Effector memory CD4-positive, alpha-beta T cell (primary cell): ENCODE data around the gene PLA2G4E.

Experiments
- DNase-seq, 3 donors: peaks; one replicate each; pipeline ENCODE4 v3.0.0-alpha.2; 2020
- H3K27ac ChIP-seq: 2 replicates; pipeline ENCODE4 v1.7.0; 2013; ENCODE audit warnings: mild to moderate bottlenecking, low read length, moderate library complexity; ENCODE audit not compliant: insufficient read depth, poor library complexity, severe bottlenecking
- H3K27me3 ChIP-seq: replicated peaks from 2 replicates; pipeline ENCODE4 v1.7.0; 2013; ENCODE audit warnings: mild to moderate bottlenecking, low read length; ENCODE audit not compliant: insufficient read depth, control insufficient read depth, poor library complexity, severe bottlenecking
- H3K36me3 ChIP-seq: 2 replicates; pipeline ENCODE4 v1.7.0; 2013; ENCODE audit warnings: mild to moderate bottlenecking, low read length, moderate library complexity; ENCODE audit not compliant: control insufficient read depth, insufficient read depth
- H3K4me1 ChIP-seq: 2 replicates; pipeline ENCODE4 v1.7.0; 2013; ENCODE audit warnings: low read length, mild to moderate bottlenecking; ENCODE audit not compliant: control insufficient read depth, insufficient read depth, poor library complexity, severe bottlenecking
- H3K4me3 ChIP-seq: 2 replicates; pipeline ENCODE4 v1.7.0; 2013; ENCODE audit warnings: low read length, low read depth, mild to moderate bottlenecking; ENCODE audit not compliant: insufficient read depth, poor library complexity, severe bottlenecking
- H3K9me3 ChIP-seq: 2 replicates; pipeline ENCODE4 v1.7.0; 2013; ENCODE audit warnings: mild to moderate bottlenecking, low read length, moderate library complexity; ENCODE audit not compliant: control insufficient read depth

The PLA2G4E gene

GRCh38 chr15:41987246-41987924 is 33.5 kb downstream of the PLA2G4E start:
- no peak overlapping the region for H3K4me3 ChIP-seq
- no peak for DNase-seq
- H3K36me3 ChIP-seq: no peaks in the 10 kb centered on the region
- no peaks in the 10 kb centered on the region for H3K27me3 ChIP-seq
- no peaks in the 10 kb centered on the region for H3K4me1 ChIP-seq
- H3K9me3 ChIP-seq: no peaks in the 10 kb centered on the region
- no peak overlapping the region for H3K27ac ChIP-seq

GRCh38 chr15:41985236-41986160 is 35.3 kb downstream of the PLA2G4E start:
- DNase-seq: no peak
- H3K4me3 ChIP-seq: no peak overlapping the region
- H3K9me3 ChIP-seq: no peaks in the 10 kb centered on the region
- H3K36me3 ChIP-seq: no peaks in the 10 kb centered on the region
- no peak overlapping the region for H3K27ac ChIP-seq
- no peaks in the 10 kb centered on the region for H3K4me1 ChIP-seq
- H3K27me3 ChIP-seq: no peaks in the 10 kb centered on the region

GRCh38 chr15:41984622-41985021 is 36.2 kb downstream of the PLA2G4E start:
- H3K4me3 ChIP-seq: no peak overlapping the region
- H3K36me3 ChIP-seq: no peaks in the 10 kb centered on the region
- no peak for DNase-seq
- H3K4me1 ChIP-seq: no peaks in the 10 kb centered on the region
- no peaks in the 10 kb centered on the region for H3K9me3 ChIP-seq
- no peak overlapping the region for H3K27ac ChIP-seq
- no peaks in the 10 kb centered on the region for H3K27me3 ChIP-seq

GRCh38 chr15:41983621-41984571 is 36.9 kb downstream of the PLA2G4E start:
- H3K27me3 ChIP-seq: no peaks in the 10 kb centered on the region
- no peaks in the 10 kb centered on the region for H3K9me3 ChIP-seq
- no peak overlapping the region for H3K4me3 ChIP-seq
- H3K27ac ChIP-seq: no peak overlapping the region
- H3K4me1 ChIP-seq: no peaks in the 10 kb centered on the region
- no peaks in the 10 kb centered on the region for H3K36me3 ChIP-seq
- no peak for DNase-seq

GRCh38 chr15:41983221-41983620 is 37.6 kb downstream of the PLA2G4E start:
- no peaks in the 10 kb centered on the region for H3K4me1 ChIP-seq
- no peaks in the 10 kb centered on the region for H3K36me3 ChIP-seq
- no peaks in the 10 kb centered on the region for H3K27me3 ChIP-seq
- H3K4me3 ChIP-seq: no peak overlapping the region
- no peaks in the 10 kb centered on the region for H3K9me3 ChIP-seq
- no peak overlapping the region for H3K27ac ChIP-seq
- DNase-seq: no peak

GRCh38 chr15:41982133-41982930 is 38.5 kb downstream of the PLA2G4E start:
- no peak for DNase-seq
- no peaks in the 10 kb centered on the region for H3K4me1 ChIP-seq
- no peaks in the 10 kb centered on the region for H3K36me3 ChIP-seq
- no peaks in the 10 kb centered on the region for H3K27me3 ChIP-seq
- H3K9me3 ChIP-seq: no peaks in the 10 kb centered on the region
- no peak overlapping the region for H3K4me3 ChIP-seq
- H3K27ac ChIP-seq: no peak overlapping the region

GRCh38 chr15:41981371-41982132 is 39.3 kb downstream of the PLA2G4E start:
- no peaks in the 10 kb centered on the region for H3K9me3 ChIP-seq
- H3K4me1 ChIP-seq: no peaks in the 10 kb centered on the region
- no peak for DNase-seq
- no peak overlapping the region for H3K27ac ChIP-seq
- H3K4me3 ChIP-seq: no peak overlapping the region
- no peaks in the 10 kb centered on the region for H3K27me3 ChIP-seq
- no peaks in the 10 kb centered on the region for H3K36me3 ChIP-seq

GRCh38 chr15:41980654-41981323 is 40.1 kb downstream of the PLA2G4E start:
- H3K9me3 ChIP-seq: no peaks in the 10 kb centered on the region
- no peak overlapping the region for H3K27ac ChIP-seq
- no peaks in the 10 kb centered on the region for H3K4me1 ChIP-seq
- H3K4me3 ChIP-seq: no peak overlapping the region
- no peaks in the 10 kb centered on the region for H3K27me3 ChIP-seq
- no peaks in the 10 kb centered on the region for H3K36me3 ChIP-seq
- DNase-seq: no peak
